Eye (tissue), 1 donor: ENCODE data around the gene CCK.
"Not testable (repeated sequence)": the region's sequence is repeated elsewhere in the genome, so short reads cannot be mapped to it uniquely, and the experiment has no call there.

ENCODE experiments used
- DNase-seq: peaks from one replicate; pipeline ENCODE4 v3.0.0-alpha.2; 2015

CCK gene, protein sequence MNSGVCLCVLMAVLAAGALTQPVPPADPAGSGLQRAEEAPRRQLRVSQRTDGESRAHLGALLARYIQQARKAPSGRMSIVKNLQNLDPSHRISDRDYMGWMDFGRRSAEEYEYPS

DNA sequence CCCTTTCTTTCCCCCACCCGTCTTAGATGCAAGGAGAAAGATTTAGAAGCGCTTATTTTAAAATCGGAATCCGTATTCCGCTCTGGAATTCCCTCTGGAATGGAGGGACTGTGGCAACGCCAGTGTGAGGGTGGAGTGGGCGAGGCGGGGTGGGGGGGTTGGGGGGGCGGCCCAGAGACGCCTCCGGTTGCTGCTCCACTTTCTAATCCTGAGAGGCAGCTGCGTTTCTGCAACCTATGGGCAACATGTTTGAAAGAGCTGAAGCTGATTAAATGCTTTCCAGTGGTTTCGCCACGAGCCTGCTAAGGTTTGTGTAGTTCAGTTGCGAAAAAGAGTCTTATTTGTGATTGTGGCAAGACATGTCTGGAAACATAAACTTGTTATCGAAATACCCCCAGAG, at the start of gene CCK:
Gene CCK (minus strand): TSS at position 101 of the 400 bp plus-strand sequence. CDS start 2,555 bp downstream, outside the sequence.
- no peak for DNase-seq

DNA sequence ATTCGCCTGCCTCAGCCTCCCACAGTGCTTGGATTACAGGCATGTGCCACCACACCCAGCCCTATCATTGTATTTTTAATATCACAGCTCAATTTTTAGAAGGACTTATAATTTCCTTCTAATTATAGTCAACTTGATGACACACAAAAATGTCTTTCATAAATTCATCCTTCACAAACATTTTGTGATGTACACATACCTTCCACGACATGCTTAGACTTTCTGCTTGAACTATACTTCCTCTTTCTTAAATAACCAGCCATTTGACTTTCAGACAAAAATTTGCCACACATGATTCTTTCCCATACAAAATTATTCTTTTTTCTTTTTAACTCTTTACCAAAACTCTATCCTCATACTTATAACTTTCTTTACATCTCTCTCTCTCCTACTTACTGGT, 48.4 kb upstream of the CCK start:
- DNase-seq, result no peak

DNA sequence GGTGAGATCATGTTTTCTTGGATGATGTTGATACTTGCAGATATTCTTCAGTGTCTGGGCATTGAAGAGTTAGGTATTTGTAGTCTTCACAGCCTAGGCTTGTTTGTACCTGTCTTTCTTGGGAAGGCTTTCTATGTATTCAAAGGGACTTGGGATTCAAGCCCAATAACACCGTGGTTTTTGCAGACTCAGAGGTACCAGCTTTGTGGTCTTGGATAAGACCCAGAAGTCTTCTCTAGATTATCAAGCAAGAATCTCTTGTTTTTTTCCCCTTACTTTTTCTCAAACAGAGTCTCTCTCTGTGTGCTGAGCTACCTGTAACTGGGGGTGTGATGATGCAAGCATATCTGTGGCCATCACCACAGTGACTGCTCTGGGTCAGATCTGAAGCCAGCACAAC, 42.7 kb upstream of the CCK start:
- no peak for DNase-seq

DNA sequence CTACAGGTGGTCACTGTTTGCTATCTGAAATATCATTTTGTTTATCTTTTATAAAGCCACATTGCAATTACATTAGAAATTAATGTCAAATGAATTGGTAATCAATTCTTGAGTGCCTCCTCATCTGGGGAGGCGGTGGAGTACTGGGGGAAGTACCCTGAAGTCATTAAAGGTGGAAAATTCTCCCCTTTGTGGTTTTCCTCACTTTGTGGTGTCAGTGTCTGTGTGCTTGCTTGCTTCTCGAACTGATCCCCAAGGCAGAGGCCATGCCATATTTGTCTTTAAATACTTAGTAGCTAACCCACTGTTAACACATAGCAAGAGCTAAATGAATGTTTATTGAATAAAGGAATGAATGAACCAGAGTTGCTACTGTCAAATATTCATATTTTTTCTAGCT, 40.5 kb upstream of the CCK start:
- no peak for DNase-seq

GRCh38 chr3:42302924-42303634, 37.1 kb upstream of the CCK start:
- no peak for DNase-seq

DNA sequence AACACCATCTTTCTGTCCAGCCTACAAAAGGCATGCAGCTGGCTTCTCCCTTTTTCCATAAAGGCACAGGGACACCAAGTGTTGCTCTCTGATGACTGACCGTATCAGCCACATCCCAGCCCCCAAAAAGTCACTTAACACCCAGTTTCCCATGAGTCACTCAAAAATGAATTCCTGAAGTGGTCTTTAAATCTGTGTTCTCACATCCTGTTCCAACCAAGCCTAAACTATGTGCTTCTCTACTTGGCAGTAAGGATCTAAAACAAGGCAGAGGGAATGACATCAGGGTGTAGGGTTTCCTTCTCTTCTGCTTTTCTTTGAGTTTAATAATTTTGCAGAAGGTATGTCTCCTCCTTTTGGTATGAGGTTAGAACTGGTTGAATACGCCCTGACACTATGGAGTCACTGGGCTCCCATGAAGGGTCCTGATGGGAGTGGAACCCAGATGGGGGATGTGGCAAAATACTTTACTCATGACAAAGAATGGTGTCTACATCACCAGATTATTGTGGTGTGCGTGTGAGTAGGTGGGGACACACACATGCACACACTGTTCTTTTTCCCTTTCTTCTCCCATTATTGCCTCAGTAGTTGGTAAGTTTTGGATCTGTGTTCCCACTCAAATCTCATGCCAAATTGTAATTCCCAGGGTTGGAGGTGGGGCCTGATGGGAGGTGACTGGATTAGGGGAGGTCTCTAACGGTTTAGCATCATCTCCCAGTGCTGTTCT, 35.6 kb upstream of the CCK start:
- DNase-seq, result no peak

- no peak for DNase-seq
These were observed 34.8 kb upstream of the CCK start for GRCh38 chr3:42300778-42301177.

GRCh38 chr3:42300013-42300412, 34.0 kb upstream of the CCK start:
- DNase-seq, result peak; percentile 85

GRCh38 chr3:42298259-42298658, 32.3 kb upstream of the CCK start:
- DNase-seq, result no peak

DNA sequence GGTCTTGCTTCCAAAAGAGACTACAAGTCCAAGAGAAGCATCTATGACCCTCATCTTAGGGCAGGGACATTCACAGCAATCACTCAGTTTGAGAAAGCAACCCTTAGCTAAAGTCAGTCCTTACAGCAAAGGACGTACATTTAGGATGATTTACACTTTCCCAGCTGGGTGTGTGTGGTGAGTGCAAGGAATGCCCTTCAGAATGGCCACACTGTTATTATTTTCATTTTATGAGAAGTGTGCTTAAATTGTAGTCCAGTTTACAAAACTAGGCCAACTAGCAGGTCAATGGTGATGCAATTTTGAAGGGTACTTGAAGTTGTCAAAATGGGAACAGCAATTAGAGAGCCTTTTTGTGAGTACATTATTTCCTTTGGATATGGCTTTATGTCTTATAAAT, 26.0 kb upstream of the CCK start:
- no peak for DNase-seq

GRCh38 chr3:42290966-42291714, 25.2 kb upstream of the CCK start:
- no peak for DNase-seq

- no peak for DNase-seq
These were observed 23.0 kb upstream of the CCK start for GRCh38 chr3:42289026-42289425.

DNA sequence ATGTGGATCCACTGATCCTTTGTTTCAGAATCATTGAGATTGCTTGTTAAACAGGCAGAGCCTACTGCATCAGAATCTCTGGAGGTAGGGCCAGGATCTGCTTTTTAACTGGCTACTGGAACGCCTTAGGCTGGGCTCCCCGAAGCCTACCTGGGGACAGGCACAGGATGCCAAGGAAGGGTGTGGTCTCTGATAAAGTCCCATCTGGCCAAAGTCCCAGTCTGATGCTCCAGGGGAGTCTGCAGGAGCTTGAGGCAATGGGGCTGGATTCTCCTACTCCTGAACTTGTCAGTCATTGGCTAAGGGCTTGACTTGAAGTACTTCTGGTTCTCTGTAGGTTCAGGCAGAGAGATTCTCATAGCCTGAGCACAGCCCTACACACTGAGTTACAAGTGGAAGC, 22.4 kb upstream of the CCK start:
- DNase-seq, result no peak

- not testable (repeated sequence) for DNase-seq
These were observed 21.4 kb upstream of the CCK start for GRCh38 chr3:42287423-42287822.

GRCh38 chr3:42277676-42278075, 11.7 kb upstream of the CCK start:
- no peak for DNase-seq

DNA sequence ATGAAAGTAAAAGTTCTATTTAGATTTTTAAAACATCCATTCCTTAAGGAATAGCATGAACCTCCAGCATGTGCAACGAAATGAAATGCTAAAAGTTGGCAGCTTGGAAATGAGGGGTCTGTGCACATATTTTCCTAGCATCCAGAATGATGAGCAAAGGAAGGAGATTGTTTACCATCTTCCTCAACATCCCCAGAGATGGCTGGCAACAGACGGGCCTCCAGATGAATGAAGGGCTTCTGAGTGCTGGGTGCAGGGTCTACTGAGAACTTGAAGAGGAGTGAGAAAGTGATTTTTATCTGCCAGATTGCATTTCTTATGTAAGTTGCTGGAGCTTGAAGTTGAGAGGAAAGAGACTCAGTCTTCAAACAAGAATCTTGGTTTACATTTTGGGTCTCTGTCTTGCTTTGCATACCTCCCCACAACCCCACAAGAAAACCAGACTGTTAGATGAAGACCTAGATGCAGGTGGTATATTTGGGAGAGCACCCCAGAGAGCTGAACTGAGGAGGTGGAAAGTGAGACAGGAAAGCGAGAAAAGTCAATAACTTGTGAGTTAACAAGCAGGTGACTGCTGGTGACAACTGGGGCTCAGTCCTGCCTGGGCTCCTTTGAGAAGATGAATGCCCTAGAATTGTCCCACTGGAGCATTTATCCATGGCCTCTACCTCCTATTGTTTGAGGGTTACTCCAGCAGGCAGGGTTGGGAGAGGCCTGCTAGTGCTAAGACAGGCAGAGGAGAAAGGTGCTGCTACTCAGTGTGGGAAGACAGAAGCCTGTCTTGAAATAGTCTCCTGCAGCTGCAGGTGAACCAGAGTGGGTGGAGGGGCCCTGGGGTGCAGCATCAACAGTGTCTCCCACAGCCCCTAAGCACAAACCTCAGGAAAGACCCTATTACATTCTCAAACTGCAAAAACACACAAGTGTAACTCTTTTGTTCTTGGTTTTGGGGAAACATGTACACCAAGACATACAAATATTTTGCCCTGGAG, 10.5 kb upstream of the CCK start:
- DNase-seq, result no peak

- no peak for DNase-seq
These were observed 9.2 kb upstream of the CCK start for GRCh38 chr3:42275217-42275616.

DNA sequence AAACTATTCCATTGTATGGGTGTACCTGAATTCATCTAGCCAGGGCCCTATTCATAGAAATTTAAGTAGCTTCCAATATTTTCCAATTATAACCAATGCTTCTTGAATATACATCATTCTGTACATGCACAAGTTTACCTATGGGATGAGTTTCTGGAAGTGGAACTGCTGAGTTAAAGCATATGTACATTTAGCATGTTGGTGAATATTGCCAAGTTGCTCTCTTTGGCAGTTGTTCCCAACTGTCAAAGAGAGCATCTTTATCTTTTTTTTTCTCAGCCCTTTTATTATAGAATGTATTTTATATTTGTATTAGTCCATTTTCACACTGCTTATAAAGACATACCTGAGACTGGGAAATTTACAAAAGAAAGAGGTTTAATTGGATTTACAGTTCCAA, 8.3 kb upstream of the CCK start:
- DNase-seq, result no peak

- no peak for DNase-seq
These were observed 7.4 kb upstream of the CCK start for GRCh38 chr3:42273361-42273760.

DNA sequence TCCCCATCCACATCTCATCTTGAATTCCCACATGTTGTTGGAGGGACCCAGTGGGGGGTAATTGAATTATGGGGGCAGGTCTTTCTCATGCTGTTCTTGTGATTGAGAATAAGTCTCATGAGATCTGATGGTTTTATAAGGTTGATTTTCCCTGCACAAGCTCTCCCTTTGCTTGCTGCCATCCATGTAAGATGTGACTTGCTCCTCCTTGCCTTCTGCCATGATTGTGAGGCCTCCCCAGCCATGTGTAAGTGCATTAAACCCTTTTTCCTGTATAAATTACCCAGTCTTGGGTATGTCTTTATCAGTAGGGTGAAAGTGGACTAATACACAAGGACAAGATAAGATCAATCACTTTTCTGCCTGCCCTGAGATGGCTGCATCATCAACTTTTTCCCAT, 5.8 kb upstream of the CCK start:
- no peak for DNase-seq

GRCh38 chr3:42270561-42270960, 4.6 kb upstream of the CCK start:
- no peak for DNase-seq

DNA sequence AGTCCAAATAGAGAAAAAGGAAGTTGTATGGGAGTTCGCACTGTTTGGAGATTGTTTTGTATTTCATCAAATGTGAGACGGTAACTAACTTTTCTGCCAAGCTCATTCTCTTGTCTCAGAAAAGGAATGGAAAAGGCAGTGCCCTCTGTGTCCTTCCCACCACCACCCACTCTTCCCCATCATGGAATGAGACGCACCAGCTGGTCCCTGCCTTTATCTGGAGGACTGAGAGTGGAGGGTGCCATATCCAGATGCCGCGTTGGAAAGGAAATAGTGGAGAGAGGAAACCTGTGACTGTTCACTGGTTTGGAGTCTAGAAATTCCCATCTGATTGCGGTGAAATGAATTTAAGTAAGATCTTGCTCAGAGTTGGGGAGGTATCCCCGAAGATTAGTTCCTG, 3.7 kb upstream of the CCK start:
- no peak for DNase-seq
